Measurements from ENCODE around the gene ATP11A. TPM values are rescaled to one million over a fixed set of nuclear protein-coding genes. Genes with fewer than 3 reads are reported as not detected.

Gene ATP11A
- total RNA-seq, 1 experiment from 2014 or later: 232 TPM

DNA sequence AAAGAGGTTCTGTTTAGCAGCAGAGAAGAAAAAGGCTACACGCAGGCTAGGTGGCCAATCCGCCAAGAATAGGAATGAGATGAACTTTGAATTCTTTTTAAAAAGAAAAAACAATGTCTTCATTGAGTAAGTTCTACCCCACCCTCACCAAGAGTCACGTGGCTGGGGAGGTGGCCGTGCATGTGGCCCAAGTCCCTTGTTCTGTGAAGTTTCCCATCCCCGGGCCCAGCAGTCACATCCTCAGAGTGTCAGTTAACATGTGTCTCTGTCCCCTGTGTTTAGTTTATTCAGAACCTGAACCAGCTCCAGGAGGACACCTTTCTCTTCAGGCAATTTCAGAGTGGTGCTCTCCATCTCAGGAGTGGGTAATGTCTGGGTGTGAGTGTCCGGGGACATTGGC lies 222.0 kb downstream of the ATP11A start:
- POLR2A ChIA-PET: no interaction called here
- no peaks in the 10 kb centered on the region; the same call in 1 of the 2 replicates for H3K36me3 ChIP-seq (ENCODE audit: control insufficient read depth, insufficient read depth, low read length)
- CTCF ChIA-PET: no interaction called here

DNA sequence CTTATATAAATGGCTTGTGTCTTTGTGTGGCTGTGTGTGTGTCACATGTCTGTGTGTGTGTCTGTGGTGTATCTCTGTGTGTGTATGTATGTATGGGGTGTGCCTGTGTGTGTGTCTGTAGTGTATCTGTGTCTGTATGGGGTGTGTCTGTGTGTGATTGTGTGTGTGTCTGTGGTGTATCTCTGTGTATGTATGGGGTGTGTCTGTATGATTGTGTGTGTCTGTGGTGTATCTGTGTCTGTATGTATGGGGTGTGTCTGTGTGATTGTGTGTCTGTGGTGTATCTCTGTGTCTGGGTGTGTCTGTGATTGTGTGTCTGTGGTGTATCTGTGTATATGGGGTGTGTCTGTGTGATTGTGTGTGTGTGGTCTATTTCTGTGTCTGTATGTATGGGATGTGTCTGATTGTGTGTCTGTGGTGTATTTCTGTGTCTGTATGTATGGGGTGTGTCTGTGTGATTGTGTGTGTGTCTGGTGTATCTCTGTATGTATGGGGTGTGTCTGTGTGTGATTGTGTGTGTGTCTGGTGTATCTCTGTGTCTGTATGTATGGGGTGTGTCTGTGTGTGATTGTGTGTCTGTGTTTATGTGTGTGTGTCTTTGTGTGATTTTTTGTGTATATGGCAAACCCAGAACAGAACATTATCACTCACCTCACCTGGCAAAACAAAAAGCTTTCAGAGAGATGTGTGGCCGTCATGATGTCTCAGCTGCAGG lies 223.0 kb downstream of the ATP11A start:
- no peaks in the 10 kb centered on the region for H3K27me3 ChIP-seq (replicated peaks; ENCODE audit: control insufficient read depth, insufficient read depth, low read length)
- H3K4me3 Mint-ChIP-seq (ENCODE audit: unreplicated experiment): no peak overlapping the region
- no peak overlapping the region for H3K4me3 ChIP-seq (ENCODE audit: low read depth, low read length)
- intact Hi-C loops (cut with micrococcal nuclease; ENCODE audit: unreplicated experiment): no loop called here
- no peaks in the 10 kb centered on the region for H3K9me3 Mint-ChIP-seq (ENCODE audit: unreplicated experiment)
- H3K36me3 Mint-ChIP-seq (ENCODE audit: insufficient read depth, unreplicated experiment): peaks cover 4% of the 10 kb centered on the region
- no TSS peak for BruUV-seq (replicated peaks)
- no peaks in the 10 kb centered on the region for H3K27me3 Mint-ChIP-seq (ENCODE audit: insufficient read depth, unreplicated experiment)
- peaks cover 2% of the 10 kb centered on the region for H3K36me3 ChIP-seq (ENCODE audit: control insufficient read depth, insufficient read depth, low read length)
- H3K4me1 ChIP-seq: peaks cover 10% of the 10 kb centered on the region
- no peaks in the 10 kb centered on the region for H3K9me3 ChIP-seq
- DNase-seq: no peak
- peaks cover 14% of the 10 kb centered on the region for H3K4me1 Mint-ChIP-seq (ENCODE audit: low read depth, unreplicated experiment)
- ChIA-PET POLR2A (no interaction called here), CTCF (no interaction called here)
- TF ChIP-seq, protein P1, sequence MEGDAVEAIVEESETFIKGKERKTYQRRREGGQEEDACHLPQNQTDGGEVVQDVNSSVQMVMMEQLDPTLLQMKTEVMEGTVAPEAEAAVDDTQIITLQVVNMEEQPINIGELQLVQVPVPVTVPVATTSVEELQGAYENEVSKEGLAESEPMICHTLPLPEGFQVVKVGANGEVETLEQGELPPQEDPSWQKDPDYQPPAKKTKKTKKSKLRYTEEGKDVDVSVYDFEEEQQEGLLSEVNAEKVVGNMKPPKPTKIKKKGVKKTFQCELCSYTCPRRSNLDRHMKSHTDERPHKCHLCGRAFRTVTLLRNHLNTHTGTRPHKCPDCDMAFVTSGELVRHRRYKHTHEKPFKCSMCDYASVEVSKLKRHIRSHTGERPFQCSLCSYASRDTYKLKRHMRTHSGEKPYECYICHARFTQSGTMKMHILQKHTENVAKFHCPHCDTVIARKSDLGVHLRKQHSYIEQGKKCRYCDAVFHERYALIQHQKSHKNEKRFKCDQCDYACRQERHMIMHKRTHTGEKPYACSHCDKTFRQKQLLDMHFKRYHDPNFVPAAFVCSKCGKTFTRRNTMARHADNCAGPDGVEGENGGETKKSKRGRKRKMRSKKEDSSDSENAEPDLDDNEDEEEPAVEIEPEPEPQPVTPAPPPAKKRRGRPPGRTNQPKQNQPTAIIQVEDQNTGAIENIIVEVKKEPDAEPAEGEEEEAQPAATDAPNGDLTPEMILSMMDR (IDR thresholded peaks at IDR 0.05; ENCODE audit: insufficient read depth in 1 of 2, low read depth in 1 of 2, low read length in 1 of 2, severe bottlenecking in 1 of 2, unreplicated experiment in 1 of 2): no peak
- no peak overlapping the region for H3K27ac Mint-ChIP-seq (ENCODE audit: unreplicated experiment)

More for the DNA sequence above, 222.0 kb downstream of the ATP11A start:
- BruUV-seq (replicated peaks): no TSS peak
- H3K9me3 ChIP-seq: no peaks in the 10 kb centered on the region
- Mint-ChIP-seq H3K27me3 (ENCODE audit: insufficient read depth, unreplicated experiment) (no peaks in the 10 kb centered on the region), H3K36me3 (ENCODE audit: insufficient read depth, unreplicated experiment) (no peaks in the 10 kb centered on the region), H3K27ac (ENCODE audit: unreplicated experiment) (no peak overlapping the region), H3K9me3 (ENCODE audit: unreplicated experiment) (no peaks in the 10 kb centered on the region), H3K4me1 (ENCODE audit: low read depth, unreplicated experiment) (peaks cover 7% of the 10 kb centered on the region), H3K4me3 (ENCODE audit: unreplicated experiment) (no peak overlapping the region)
- no peak overlapping the region for H3K4me3 ChIP-seq (ENCODE audit: low read depth, low read length)
- peaks cover 7% of the 10 kb centered on the region; the same call in 1 of the 2 replicates for H3K4me1 ChIP-seq
- no peak for DNase-seq
- H3K27me3 ChIP-seq (replicated peaks; ENCODE audit: control insufficient read depth, insufficient read depth, low read length): no peaks in the 10 kb centered on the region
- TF ChIP-seq, protein P1 (IDR thresholded peaks at IDR 0.05; ENCODE audit: insufficient read depth in 1 of 2, low read depth in 1 of 2, low read length in 1 of 2, severe bottlenecking in 1 of 2, unreplicated experiment in 1 of 2): no peak
- intact Hi-C loops (cut with micrococcal nuclease; ENCODE audit: unreplicated experiment): no loop called here

DNA sequence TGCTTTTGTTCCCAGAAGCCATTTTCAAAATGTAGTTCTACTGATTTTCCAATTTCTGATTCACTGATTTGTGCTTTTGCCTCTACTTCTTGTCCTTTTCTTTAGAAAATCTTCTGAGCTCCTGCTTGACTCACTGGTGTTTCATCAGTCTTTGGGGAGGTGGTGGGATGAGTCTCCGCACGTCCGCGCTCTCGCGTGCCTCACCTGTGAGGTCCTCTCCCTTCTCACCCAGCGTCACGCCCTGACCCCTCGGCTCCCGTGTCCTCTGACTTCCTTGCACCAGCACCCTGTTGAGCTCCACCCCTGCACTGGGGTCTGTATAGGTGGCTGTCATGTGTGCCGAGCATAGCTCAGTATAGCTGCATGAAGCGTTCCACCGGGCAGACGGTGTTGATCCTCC lies 226.5 kb downstream of the ATP11A start:
- H3K4me1 ChIP-seq: peaks cover 11% of the 10 kb centered on the region
- peaks cover 2% of the 10 kb centered on the region for H3K36me3 ChIP-seq (ENCODE audit: control insufficient read depth, insufficient read depth, low read length)
- TF ChIP-seq, protein P1 (IDR thresholded peaks at IDR 0.05; ENCODE audit: insufficient read depth in 1 of 2, low read depth in 1 of 2, low read length in 1 of 2, severe bottlenecking in 1 of 2, unreplicated experiment in 1 of 2): no peak
- Mint-ChIP-seq H3K4me1 (ENCODE audit: low read depth, unreplicated experiment) (peaks cover 19% of the 10 kb centered on the region), H3K9me3 (ENCODE audit: unreplicated experiment) (no peaks in the 10 kb centered on the region), H3K27me3 (ENCODE audit: insufficient read depth, unreplicated experiment) (no peaks in the 10 kb centered on the region), H3K36me3 (ENCODE audit: insufficient read depth, unreplicated experiment) (peaks cover 4% of the 10 kb centered on the region), H3K4me3 (ENCODE audit: unreplicated experiment) (no peak overlapping the region), H3K27ac (ENCODE audit: unreplicated experiment) (no peak overlapping the region)
- H3K27me3 ChIP-seq (replicated peaks; ENCODE audit: control insufficient read depth, insufficient read depth, low read length): no peaks in the 10 kb centered on the region
- DNase-seq: no peak
- ChIA-PET CTCF (interaction anchor here (0.6 to 0.7 kb wide), 2 partner anchors 42 to 85 kb away, joined by 3 to 5 read pairs; no protein-coding TSS in a partner anchor), POLR2A (no interaction called here)
- no TSS peak for BruUV-seq (replicated peaks)
- H3K9me3 ChIP-seq: no peaks in the 10 kb centered on the region
- intact Hi-C loops (cut with micrococcal nuclease; ENCODE audit: unreplicated experiment): no loop called here
- no peak overlapping the region for H3K4me3 ChIP-seq (ENCODE audit: low read depth, low read length)

Data from Caco-2 (cell line).